ENCODE results near the gene PROM1. TPM values are rescaled to one million over a fixed set of nuclear protein-coding genes. Genes with fewer than 3 reads are reported as not detected.

Gene PROM1
- total and polyA plus RNA-seq, 5 donors from 2014 or later, result 2.9 TPM; not detected in 4

- Histone ChIP-seq H3K27me3 (ENCODE audit: control insufficient read depth, insufficient read depth, low read length) (no peaks in the 10 kb centered on the region), H3K4me3 (ENCODE audit: low read depth, low read length) (no peak overlapping the region), H3K36me3 (ENCODE audit: control insufficient read depth, insufficient read depth, low read length) (no peaks in the 10 kb centered on the region), H3K27ac (ENCODE audit: insufficient read depth, low read length, poor library complexity, severe bottlenecking) (no peak overlapping the region), H3K9me3 (ENCODE audit: control insufficient read depth in 2 of 2, low read length in 2 of 2) (no peaks in the 10 kb centered on the region), H3K4me1 (ENCODE audit: control insufficient read depth, insufficient read depth, low read length, poor library complexity, severe bottlenecking) (no peaks in the 10 kb centered on the region)
- ATAC-seq (ENCODE audit: low read depth in 2 of 2) (no peak), DNase-seq (no peak)
- H3K4me1 Mint-ChIP-seq, result no peaks in the 10 kb centered on the region
- peaks cover 37% of the 10 kb centered on the region for H3K27me3 Mint-ChIP-seq
- peaks cover 0 to 2% (median 0%) of the 10 kb centered on the region in 7 donors for H3K9me3 Mint-ChIP-seq
- no peak overlapping the region for H3K27ac Mint-ChIP-seq
- H3K4me3 Mint-ChIP-seq, result no peak overlapping the region
- H3K36me3 Mint-ChIP-seq, result no peaks in the 10 kb centered on the region
These were observed 61.8 kb downstream of the PROM1 start for GRCh38 chr4:16021804-16022560.

DNA sequence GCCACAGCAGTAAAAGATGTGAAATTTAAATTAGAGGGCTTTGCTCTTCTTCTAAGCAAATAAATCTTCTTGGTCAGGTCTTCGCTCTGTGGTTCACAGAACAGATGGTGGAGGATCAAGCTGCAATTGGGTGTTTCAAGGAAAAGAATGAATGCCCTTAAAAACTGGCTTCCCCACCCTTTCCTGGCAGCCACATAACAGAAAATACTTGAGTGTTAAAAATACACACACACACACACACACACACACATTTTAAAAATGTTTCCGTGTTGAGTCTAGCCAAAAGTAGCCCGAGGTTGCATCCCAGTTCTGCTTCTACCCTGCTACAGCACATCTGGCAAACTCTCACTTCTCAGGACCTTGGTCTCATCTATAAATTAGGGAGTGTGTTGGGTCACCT is 64.2 kb downstream of the PROM1 start:
- Mint-ChIP-seq H3K4me3 (no peak overlapping the region), H3K36me3 (no peaks in the 10 kb centered on the region), H3K27ac (no peak overlapping the region), H3K9me3 (peaks cover 0 to 2% (median 0%) of the 10 kb centered on the region in 7 donors), H3K4me1 (no peaks in the 10 kb centered on the region), H3K27me3 (peaks cover 32% of the 10 kb centered on the region)
- Histone ChIP-seq H3K4me3 (ENCODE audit: low read depth, low read length) (no peak overlapping the region), H3K27ac (ENCODE audit: insufficient read depth, low read length, poor library complexity, severe bottlenecking) (no peak overlapping the region), H3K27me3 (ENCODE audit: control insufficient read depth, insufficient read depth, low read length) (no peaks in the 10 kb centered on the region), H3K4me1 (ENCODE audit: control insufficient read depth, insufficient read depth, low read length, poor library complexity, severe bottlenecking) (no peaks in the 10 kb centered on the region), H3K9me3 (ENCODE audit: control insufficient read depth in 2 of 2, low read length in 2 of 2) (no peaks in the 10 kb centered on the region), H3K36me3 (ENCODE audit: control insufficient read depth, insufficient read depth, low read length) (no peaks in the 10 kb centered on the region)
- DNase-seq (no peak), ATAC-seq (ENCODE audit: low read depth in 2 of 2) (no peak)

DNA sequence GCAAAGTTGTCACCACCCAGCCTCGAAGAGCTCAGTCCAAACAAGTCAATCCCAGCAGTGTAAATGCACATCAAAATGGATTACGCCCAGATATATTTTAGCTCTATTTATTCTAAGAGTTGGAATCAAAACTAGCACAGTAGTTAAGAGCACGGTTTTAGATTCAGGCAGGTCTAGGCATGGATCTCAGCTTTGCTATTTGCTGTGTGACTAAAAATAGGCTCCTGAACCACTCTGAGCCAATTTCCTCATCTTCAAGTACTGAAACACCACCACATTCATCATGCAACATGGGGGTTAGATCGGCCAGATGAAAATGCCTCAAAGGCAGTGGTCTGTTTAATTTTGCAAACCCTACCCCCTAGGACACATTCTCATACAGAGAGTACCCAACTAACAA is 65.0 kb downstream of the PROM1 start:
- no peak overlapping the region for H3K27ac ChIP-seq (ENCODE audit: insufficient read depth, low read length, poor library complexity, severe bottlenecking)
- no peak overlapping the region for H3K4me3 Mint-ChIP-seq
- no peaks in the 10 kb centered on the region for H3K4me1 Mint-ChIP-seq
- H3K36me3 Mint-ChIP-seq, result no peaks in the 10 kb centered on the region
- peaks cover 35% of the 10 kb centered on the region for H3K27me3 Mint-ChIP-seq
- no peak overlapping the region for H3K27ac Mint-ChIP-seq
- no peaks in the 10 kb centered on the region for H3K9me3 ChIP-seq (ENCODE audit: control insufficient read depth in 2 of 2, low read length in 2 of 2)
- H3K4me1 ChIP-seq (ENCODE audit: control insufficient read depth, insufficient read depth, low read length, poor library complexity, severe bottlenecking), result no peaks in the 10 kb centered on the region
- H3K36me3 ChIP-seq (ENCODE audit: control insufficient read depth, insufficient read depth, low read length), result no peaks in the 10 kb centered on the region
- no peaks in the 10 kb centered on the region for H3K27me3 ChIP-seq (ENCODE audit: control insufficient read depth, insufficient read depth, low read length)
- DNase-seq (no peak), ATAC-seq (ENCODE audit: low read depth in 2 of 2) (no peak)
- peaks cover 0 to 3% (median 0%) of the 10 kb centered on the region in 7 donors for H3K9me3 Mint-ChIP-seq
- H3K4me3 ChIP-seq (ENCODE audit: low read depth, low read length), result no peak overlapping the region

- H3K4me1 ChIP-seq (ENCODE audit: control insufficient read depth, insufficient read depth, low read length, poor library complexity, severe bottlenecking), result no peaks in the 10 kb centered on the region
- H3K36me3 ChIP-seq (ENCODE audit: control insufficient read depth, insufficient read depth, low read length), result no peaks in the 10 kb centered on the region
- ATAC-seq (ENCODE audit: low read depth in 2 of 2) (no peak), DNase-seq (no peak)
- no peak overlapping the region for H3K27ac ChIP-seq (ENCODE audit: insufficient read depth, low read length, poor library complexity, severe bottlenecking)
- Mint-ChIP-seq H3K4me1 (no peaks in the 10 kb centered on the region), H3K27me3 (peaks cover 33% of the 10 kb centered on the region), H3K4me3 (no peak overlapping the region), H3K27ac (no peak overlapping the region), H3K36me3 (no peaks in the 10 kb centered on the region), H3K9me3 (peaks cover 0 to 3% (median 0%) of the 10 kb centered on the region in 7 donors)
- H3K9me3 ChIP-seq (ENCODE audit: control insufficient read depth in 2 of 2, low read length in 2 of 2), result no peaks in the 10 kb centered on the region
- H3K27me3 ChIP-seq (ENCODE audit: control insufficient read depth, insufficient read depth, low read length), result no peaks in the 10 kb centered on the region
- H3K4me3 ChIP-seq (ENCODE audit: low read depth, low read length), result no peak overlapping the region
These were observed 65.7 kb downstream of the PROM1 start for GRCh38 chr4:16018061-16018676.

GRCh38 chr4:16016536-16016935 is 67.3 kb downstream of the PROM1 start:
- H3K36me3 Mint-ChIP-seq, result no peaks in the 10 kb centered on the region
- H3K27me3 Mint-ChIP-seq, result peaks cover 22% of the 10 kb centered on the region
- H3K4me1 Mint-ChIP-seq, result no peaks in the 10 kb centered on the region
- Histone ChIP-seq H3K9me3 (ENCODE audit: control insufficient read depth in 2 of 2, low read length in 2 of 2) (no peaks in the 10 kb centered on the region), H3K4me3 (ENCODE audit: low read depth, low read length) (no peak overlapping the region), H3K4me1 (ENCODE audit: control insufficient read depth, insufficient read depth, low read length, poor library complexity, severe bottlenecking) (no peaks in the 10 kb centered on the region), H3K27ac (ENCODE audit: insufficient read depth, low read length, poor library complexity, severe bottlenecking) (no peak overlapping the region), H3K27me3 (ENCODE audit: control insufficient read depth, insufficient read depth, low read length) (no peaks in the 10 kb centered on the region), H3K36me3 (ENCODE audit: control insufficient read depth, insufficient read depth, low read length) (no peaks in the 10 kb centered on the region)
- H3K27ac Mint-ChIP-seq, result no peak overlapping the region
- DNase-seq (no peak), ATAC-seq (ENCODE audit: low read depth in 2 of 2) (no peak)
- no peak overlapping the region for H3K4me3 Mint-ChIP-seq
- peaks cover 0 to 3% (median 0%) of the 10 kb centered on the region in 7 donors for H3K9me3 Mint-ChIP-seq

DNA sequence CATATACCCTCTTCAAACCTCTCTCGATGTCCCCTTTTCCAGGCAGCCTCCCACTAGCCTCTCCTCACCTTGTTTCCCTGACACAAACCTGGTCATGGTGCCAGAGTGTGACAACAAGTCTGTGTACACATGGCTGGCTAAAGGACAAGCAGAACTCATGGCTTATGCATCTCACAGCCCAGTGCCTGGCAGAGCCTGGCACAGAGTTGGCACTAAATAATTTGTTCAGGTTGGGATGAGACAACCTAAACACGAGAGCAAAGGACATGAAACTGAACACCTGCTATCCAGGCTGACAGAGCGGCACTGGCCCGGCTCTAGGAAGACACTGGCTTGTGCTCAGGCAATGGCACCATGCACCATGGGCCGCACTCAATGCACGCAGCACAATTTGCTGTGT is 72.7 kb downstream of the PROM1 start:
- Mint-ChIP-seq H3K36me3 (no peaks in the 10 kb centered on the region), H3K27ac (peak overlapping the region in 1 of 3 donors; percentile 27), H3K4me3 (no peak overlapping the region)

GRCh38 chr4:16009153-16009552 is 74.7 kb downstream of the PROM1 start:
- Histone ChIP-seq H3K9me3 (ENCODE audit: control insufficient read depth in 2 of 2, low read length in 2 of 2) (no peaks in the 10 kb centered on the region), H3K27ac (ENCODE audit: insufficient read depth, low read length, poor library complexity, severe bottlenecking) (no peak overlapping the region), H3K27me3 (ENCODE audit: control insufficient read depth, insufficient read depth, low read length) (peaks cover 6% of the 10 kb centered on the region), H3K36me3 (ENCODE audit: control insufficient read depth, insufficient read depth, low read length) (no peaks in the 10 kb centered on the region), H3K4me3 (ENCODE audit: low read depth, low read length) (no peak overlapping the region), H3K4me1 (ENCODE audit: control insufficient read depth, insufficient read depth, low read length, poor library complexity, severe bottlenecking) (no peaks in the 10 kb centered on the region)
- Mint-ChIP-seq H3K9me3 (no peaks in the 10 kb centered on the region), H3K36me3 (no peaks in the 10 kb centered on the region), H3K27me3 (peaks cover 8% of the 10 kb centered on the region), H3K4me3 (no peak overlapping the region), H3K27ac (no peak overlapping the region), H3K4me1 (no peaks in the 10 kb centered on the region)
- DNase-seq (no peak), ATAC-seq (ENCODE audit: low read depth in 2 of 2) (no peak)

More for the DNA sequence above, 72.7 kb downstream of the PROM1 start:
- Mint-ChIP-seq H3K4me1 (no peaks in the 10 kb centered on the region), H3K9me3 (peaks cover 0 to 3% (median 0%) of the 10 kb centered on the region in 7 donors), H3K27me3 (peaks cover 10% of the 10 kb centered on the region)
- DNase-seq, result no peak
- no peak for ATAC-seq (ENCODE audit: low read depth in 2 of 2)
- no peaks in the 10 kb centered on the region for H3K9me3 ChIP-seq (ENCODE audit: control insufficient read depth in 2 of 2, low read length in 2 of 2)
- no peaks in the 10 kb centered on the region for H3K4me1 ChIP-seq (ENCODE audit: control insufficient read depth, insufficient read depth, low read length, poor library complexity, severe bottlenecking)
- H3K27ac ChIP-seq (ENCODE audit: insufficient read depth, low read length, poor library complexity, severe bottlenecking), result no peak overlapping the region
- H3K27me3 ChIP-seq (ENCODE audit: control insufficient read depth, insufficient read depth, low read length), result peaks cover 6% of the 10 kb centered on the region
- H3K4me3 ChIP-seq (ENCODE audit: low read depth, low read length), result no peak overlapping the region
- no peaks in the 10 kb centered on the region for H3K36me3 ChIP-seq (ENCODE audit: control insufficient read depth, insufficient read depth, low read length)

All from CD4-positive, CD25-positive, alpha-beta regulatory T cell (primary cell).